HG03520 (cell line): ENCODE data around the gene VPS9D1.

Source experiments
- ATAC-seq: cut with Tn5 transposase; IDR thresholded peaks from one replicate; pipeline ENCODE4 v1.9.1; 2021; ENCODE audit warnings: mild to moderate bottlenecking, moderate library complexity; ENCODE audit not compliant: unreplicated experiment

VPS9D1 gene

GRCh38 chr16:89732918-89733242 is 12.2 kb upstream of the VPS9D1 start:
- ATAC-seq = no peak

DNA sequence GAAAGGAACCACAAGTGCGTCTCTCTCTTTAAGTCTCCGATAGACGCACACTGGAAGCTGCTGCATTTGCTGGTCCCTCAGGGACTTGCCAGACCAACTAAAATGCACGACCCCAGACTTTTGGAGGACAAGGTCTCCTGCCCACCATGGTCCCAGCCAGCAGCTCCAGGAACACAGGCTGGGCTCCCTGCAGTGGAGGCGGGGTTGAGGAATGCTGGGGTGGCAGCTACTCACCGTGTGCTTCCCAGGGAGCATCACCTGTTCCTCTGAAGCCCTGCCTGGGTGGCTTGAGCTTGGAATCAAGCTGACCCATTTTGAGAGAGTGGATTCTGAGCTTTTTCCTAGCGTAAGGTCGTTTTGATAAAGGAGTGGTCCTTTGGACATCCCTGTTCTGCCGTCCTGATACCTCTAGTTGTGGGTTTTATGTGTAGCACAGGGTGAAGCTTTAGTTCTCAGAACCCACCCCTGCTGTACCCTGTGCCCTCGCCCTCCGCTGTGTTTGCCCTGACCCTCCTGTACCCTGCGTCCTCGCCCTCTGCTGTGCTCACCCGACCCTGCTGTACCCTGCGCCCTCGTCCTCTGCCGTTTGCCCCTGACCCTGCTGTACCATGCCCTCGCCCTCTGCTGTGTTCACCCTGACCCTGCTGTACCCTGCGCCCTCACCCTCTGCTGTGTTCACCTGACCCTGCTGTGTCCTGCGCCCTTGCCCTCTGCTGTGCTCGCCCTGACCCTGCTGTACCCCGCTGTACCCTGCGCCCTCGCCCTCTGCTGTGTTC is 11.6 kb upstream of the VPS9D1 start:
- no peak for ATAC-seq

- no peak for ATAC-seq
These were observed 10.0 kb upstream of the VPS9D1 start for GRCh38 chr16:89730610-89731234.

DNA sequence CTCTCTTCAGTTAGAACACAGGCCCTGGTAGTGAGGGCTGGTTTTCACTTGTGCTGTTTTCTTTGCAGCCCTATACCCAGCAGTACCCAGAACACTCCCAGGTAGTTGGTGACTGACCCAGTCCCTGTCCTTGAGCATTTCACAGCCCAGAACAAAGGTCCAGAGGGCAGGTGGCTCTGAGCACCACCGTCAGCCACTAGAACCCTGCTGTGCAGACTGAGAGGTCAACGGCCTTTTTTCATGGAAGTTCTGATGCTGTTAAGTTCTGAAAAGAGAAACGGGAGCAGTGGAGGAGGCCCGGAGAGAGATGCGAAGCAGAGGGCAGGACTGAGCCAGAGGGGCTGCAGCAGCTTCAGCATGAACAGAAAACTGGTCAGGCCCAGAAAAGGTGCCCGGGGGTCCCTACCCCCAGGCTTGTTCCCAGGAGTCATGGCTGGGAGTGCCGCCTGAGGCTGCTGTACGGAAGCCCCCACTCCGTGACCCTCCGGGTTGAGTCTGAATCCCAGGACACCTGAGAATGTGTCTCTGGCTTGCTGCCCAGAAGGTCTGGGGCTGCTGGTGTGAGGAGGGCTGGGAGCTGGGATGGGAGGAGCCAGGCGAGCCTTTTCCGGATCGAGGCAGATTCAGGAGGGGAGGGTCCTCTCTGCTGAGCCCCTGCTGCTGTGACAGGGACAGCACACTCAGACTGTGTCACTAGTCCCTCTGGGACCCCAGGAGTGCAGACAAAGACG is 9.3 kb upstream of the VPS9D1 start:
- ATAC-seq = no peak

- no peak for ATAC-seq
These were observed 8.6 kb upstream of the VPS9D1 start for GRCh38 chr16:89729293-89729692.

GRCh38 chr16:89727406-89728120 is 6.9 kb upstream of the VPS9D1 start:
- ATAC-seq = no peak

DNA sequence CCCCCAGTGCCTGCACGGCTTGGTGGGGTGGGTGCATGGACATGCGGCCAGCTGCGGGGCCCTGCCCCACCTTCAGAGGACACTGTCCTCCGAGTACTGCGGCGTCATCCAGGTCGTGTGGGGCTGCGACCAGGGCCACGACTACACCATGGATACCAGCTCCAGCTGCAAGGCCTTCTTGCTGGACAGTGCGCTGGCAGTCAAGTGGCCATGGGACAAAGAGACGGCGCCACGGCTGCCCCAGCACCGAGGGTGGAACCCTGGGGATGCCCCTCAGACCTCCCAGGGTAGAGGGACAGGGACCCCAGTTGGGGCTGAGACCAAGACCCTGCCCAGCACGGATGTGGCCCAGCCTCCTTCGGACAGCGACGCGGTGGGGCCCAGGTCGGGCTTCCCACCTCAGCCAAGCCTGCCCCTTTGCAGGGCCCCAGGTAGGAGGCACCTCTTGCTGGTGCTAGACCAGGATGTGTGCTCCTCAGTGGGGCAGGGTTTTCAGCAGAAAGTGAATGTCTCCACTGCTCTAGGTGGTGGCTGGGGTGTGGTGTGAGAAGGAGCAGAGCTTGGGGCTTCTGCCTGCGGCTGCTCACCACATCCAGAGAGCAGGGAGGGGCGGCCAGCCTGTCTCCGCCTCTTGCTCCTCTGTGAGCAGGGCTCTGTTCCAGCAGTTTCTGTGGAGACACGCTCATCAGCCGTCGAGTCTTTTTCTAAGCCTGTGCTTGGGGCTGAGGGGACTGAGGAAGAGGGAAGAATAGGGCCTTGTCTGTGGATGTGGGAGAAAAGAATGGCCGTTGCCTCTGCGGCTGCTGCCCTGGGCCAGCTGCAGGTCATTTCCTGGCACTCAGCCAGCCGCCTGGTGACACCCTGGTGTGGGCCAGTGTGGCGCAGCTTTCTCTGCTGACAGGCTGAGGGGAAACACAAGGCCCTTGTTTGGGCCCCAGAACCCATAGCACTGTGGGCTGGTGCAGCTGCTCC is 2.9 kb upstream of the VPS9D1 start:
- no peak for ATAC-seq

DNA sequence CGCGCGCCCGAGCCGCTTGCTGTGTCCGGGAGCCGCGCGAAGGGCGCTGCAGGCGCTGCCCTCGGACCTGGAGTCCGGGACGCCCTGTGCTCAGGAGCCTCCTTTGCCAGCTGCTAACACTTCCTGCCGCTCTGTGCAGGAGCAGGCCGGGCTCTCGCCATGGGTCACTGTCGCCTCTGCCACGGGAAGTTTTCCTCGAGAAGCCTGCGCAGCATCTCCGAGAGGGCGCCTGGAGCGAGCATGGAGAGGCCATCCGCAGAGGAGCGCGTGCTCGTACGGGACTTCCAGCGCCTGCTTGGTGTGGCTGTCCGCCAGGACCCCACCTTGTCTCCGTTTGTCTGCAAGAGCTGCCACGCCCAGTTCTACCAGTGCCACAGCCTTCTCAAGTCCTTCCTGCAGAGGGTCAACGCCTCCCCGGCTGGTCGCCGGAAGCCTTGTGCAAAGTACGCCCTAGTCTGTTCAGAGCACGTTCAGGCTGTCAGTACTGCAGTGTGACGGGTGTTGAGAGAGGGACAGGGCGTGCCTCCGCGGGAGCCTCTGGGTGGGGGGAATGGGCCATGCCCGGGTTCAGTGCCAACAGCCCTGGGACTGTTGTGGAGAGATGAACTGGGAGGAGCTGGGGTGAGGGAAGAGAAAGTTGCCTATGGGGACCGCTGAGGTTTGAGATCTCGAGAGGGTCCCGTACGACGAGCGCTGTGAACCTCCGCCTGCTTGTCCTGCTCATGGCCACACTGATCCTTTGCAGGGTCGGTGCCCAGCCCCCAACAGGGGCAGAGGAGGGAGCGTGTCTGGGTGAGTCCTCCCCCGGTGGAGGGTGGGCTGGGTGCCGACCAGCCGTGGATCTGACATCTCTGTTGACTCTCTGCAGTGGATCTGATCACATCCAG is 1.9 kb upstream of the VPS9D1 start:
- peak; percentile 1 for ATAC-seq

DNA sequence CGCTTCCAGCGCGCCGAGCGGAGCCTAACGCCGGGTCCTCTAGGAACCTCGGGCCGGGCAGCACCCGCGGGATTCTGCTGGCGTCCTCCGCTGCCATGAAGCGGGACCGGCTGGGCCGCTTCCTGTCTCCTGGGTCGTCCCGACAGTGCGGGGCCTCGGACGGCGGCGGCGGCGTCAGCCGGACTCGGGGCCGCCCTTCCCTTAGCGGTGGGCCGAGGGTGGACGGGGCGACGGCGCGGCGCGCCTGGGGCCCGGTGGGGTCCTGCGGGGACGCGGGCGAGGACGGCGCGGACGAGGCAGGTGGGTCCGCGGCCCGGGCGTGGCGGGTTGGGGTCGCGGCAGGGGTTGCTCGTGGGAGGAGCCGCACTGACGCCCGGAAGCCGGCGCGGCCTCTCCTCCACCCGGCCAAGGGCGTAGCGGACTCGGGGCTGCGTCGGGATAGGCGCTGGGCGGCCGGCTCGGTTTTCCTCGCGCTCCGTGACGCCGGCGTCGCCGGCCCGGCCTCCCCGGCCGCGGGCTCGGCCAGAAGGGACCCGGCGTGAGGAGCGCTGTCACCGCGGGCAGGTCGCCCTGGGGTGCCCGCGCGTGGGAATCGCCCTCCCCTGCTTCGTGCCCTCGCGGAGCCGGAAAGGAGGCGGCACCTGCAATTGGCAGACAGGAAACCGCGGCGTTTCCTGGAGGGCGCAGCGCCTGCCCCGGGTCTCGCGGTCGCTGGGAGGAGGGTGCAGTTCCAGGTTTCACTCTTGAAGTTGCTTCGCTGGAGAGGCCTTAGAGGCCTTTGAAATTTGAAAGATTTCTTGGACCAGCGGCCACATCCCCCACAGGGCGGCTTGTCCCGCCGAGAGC is 1.1 kb upstream of the VPS9D1 start:
- ATAC-seq = peak; percentile 19

DNA sequence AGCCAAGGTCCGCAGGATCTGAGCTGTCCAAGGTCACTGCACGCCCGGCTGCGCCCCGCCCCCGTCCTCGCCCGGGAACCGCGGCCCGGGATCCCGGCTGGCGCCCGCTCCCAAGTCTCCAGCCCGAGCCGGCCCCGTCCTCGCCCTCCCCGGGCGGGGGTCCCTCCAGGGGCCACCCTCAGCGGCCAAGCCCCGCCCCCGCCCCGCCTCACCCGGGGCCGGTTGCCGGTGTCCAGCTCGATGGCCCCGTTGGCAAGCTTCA is 216 bp downstream of the VPS9D1 start:
- ATAC-seq = peak; percentile 18

GRCh38 chr16:89717688-89718505 is 2.8 kb downstream of the VPS9D1 start:
- no peak for ATAC-seq

GRCh38 chr16:89716916-89717687 is 3.6 kb downstream of the VPS9D1 start:
- no peak for ATAC-seq

DNA sequence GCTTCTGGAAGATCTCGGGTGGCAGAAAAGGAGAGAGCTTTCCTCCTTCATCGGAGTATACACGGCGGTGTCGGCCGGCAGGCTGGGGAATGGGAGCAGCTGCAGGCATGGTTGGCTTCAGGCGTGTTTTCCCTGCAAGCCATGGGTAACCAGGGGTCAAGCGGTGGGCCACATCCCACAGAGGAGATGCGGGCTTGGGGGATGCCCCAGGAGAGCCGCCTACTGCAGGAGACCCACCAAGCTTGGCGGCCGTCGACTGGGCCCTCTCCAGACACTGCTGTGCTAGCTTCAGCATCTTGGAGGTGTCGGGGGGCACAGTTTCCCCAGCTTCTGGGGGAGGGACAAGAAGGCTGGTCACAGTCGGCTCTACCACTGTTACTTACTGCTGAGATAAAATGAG is 4.2 kb downstream of the VPS9D1 start:
- ATAC-seq = no peak

GRCh38 chr16:89712274-89712781 is 8.4 kb downstream of the VPS9D1 start:
- no peak for ATAC-seq

GRCh38 chr16:89711601-89712273 is 9.0 kb downstream of the VPS9D1 start:
- ATAC-seq = no peak
